Activated naive CD8-positive, alpha-beta T cell treated with anti-CD3 and anti-CD28 coated beads, Interleukin-2, amount 10 ng/mL, durations not matched to agents 7 days and 5 days (primary cell): ENCODE measurements around the gene EEPD1. TPM values are rescaled to one million over a fixed set of nuclear protein-coding genes. Genes with fewer than 3 reads are reported as not detected.

Source experiments
- ATAC-seq: fragments of 150-1000 bp; cut with Tn5 transposase; one replicate; pipeline ENCODE4 v1.10.0; 2021; ENCODE audit warnings: low read depth, moderate library complexity
- POLR2A ChIA-PET: fragments of 350-600 bp; sonication (Branson Sonifier 250); formaldehyde crosslinking; loops from one replicate; lab custom pipeline; 2021; ENCODE audit warnings: antibody characterized with exemption; lab: Charles Lee
- DNase-seq: peaks from one replicate; pipeline ENCODE4 v3.0.0; 2021
- H3K27ac Mint-ChIP-seq: one replicate; pipeline ENCODE4 v1.8.0; 2022; ENCODE audit warnings: mild to moderate bottlenecking, mixed read lengths
- H3K27me3 Mint-ChIP-seq: one replicate; pipeline ENCODE4 v1.8.0; 2022; ENCODE audit warnings: mild to moderate bottlenecking, moderate library complexity, mixed read lengths
- H3K36me3 Mint-ChIP-seq: one replicate; pipeline ENCODE4 v1.8.0; 2021; ENCODE audit warnings: mild to moderate bottlenecking, mixed read lengths
- H3K4me1 Mint-ChIP-seq: one replicate; pipeline ENCODE4 v1.8.0; 2021; ENCODE audit warnings: mixed read lengths
- H3K4me3 Mint-ChIP-seq: one replicate; pipeline ENCODE4 v1.8.0; 2022; ENCODE audit warnings: mild to moderate bottlenecking, moderate library complexity, mixed read lengths
- H3K9me3 Mint-ChIP-seq: one replicate; pipeline ENCODE4 v1.8.0; 2021; ENCODE audit warnings: mixed read lengths
- total RNA-seq, 2 experiments: library from RNA; stranded (reverse); gene quantifications; one replicate each; pipeline ENCODE4 v1.2.3, GENCODE V29; 2021

EEPD1 gene
- total RNA-seq, 2 experiments from 2014 or later, result 2.0 to 2.3 TPM

- POLR2A ChIA-PET, result interaction anchor here (0.7 kb wide), 1 partner anchor 10 kb away, joined by 3 read pairs; no protein-coding TSS in a partner anchor
- H3K27ac Mint-ChIP-seq, result no peak overlapping the region
- H3K36me3 Mint-ChIP-seq, result no peaks in the 10 kb centered on the region
- DNase-seq, result no peak
- no peaks in the 10 kb centered on the region for H3K9me3 Mint-ChIP-seq
- peaks cover 4% of the 10 kb centered on the region for H3K4me1 Mint-ChIP-seq
- peaks cover 5% of the 10 kb centered on the region for H3K27me3 Mint-ChIP-seq
- ATAC-seq, result no peak
- no peak overlapping the region for H3K4me3 Mint-ChIP-seq
These were observed 125.1 kb downstream of the EEPD1 start for GRCh38 chr7:36278069-36278619.

- no peaks in the 10 kb centered on the region for H3K36me3 Mint-ChIP-seq
- H3K9me3 Mint-ChIP-seq, result no peaks in the 10 kb centered on the region
- H3K4me3 Mint-ChIP-seq, result no peak overlapping the region
- H3K27me3 Mint-ChIP-seq, result peaks cover 5% of the 10 kb centered on the region
- peaks cover 9% of the 10 kb centered on the region for H3K4me1 Mint-ChIP-seq
- ATAC-seq (no peak), DNase-seq (no peak)
- POLR2A ChIA-PET, result interaction anchor here (0.7 kb wide), 1 partner anchor 10 kb away, joined by 3 read pairs; no protein-coding TSS in a partner anchor
- H3K27ac Mint-ChIP-seq, result no peak overlapping the region
These were observed 125.6 kb downstream of the EEPD1 start for GRCh38 chr7:36278620-36279172.

DNA sequence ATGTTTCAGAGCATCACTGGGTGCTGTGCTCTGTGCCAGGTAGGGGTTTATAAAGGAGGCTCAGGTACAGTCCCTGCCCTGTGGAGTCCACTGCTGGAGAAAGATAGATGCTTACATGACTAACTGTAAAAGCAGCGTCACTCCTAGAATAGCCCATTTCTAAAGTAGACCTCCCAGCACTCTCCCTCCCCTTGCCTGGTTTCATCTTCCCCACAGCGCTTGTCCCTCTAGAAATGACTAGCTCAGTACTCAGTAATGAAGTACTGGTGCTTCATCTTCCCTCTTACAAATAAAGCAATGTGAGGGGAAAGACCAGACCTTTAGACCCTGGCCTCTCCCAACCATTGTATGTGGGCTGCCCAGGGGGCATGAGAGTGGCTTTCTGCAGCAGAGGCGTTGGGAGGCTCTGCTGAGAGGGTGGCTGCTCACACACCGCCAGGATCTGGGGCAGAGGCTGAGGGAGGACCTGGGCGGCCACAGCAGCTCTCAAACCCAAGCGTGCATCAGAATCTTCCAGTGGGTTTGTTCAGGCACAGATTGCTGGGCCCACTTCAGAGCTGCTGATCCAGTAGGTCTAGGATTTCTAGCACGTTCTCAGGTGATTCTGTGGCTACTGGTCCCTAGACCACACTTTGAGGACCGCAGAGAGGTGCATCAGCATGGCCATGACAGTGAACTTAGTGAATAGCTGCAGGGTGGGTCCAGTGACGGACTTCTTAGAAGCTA is 126.3 kb downstream of the EEPD1 start:
- Mint-ChIP-seq H3K9me3 (no peaks in the 10 kb centered on the region), H3K27ac (no peak overlapping the region), H3K36me3 (no peaks in the 10 kb centered on the region), H3K4me3 (no peak overlapping the region), H3K27me3 (peaks cover 5% of the 10 kb centered on the region), H3K4me1 (peaks cover 16% of the 10 kb centered on the region)
- DNase-seq (no peak), ATAC-seq (no peak)
- POLR2A ChIA-PET, result no interaction called here

DNA sequence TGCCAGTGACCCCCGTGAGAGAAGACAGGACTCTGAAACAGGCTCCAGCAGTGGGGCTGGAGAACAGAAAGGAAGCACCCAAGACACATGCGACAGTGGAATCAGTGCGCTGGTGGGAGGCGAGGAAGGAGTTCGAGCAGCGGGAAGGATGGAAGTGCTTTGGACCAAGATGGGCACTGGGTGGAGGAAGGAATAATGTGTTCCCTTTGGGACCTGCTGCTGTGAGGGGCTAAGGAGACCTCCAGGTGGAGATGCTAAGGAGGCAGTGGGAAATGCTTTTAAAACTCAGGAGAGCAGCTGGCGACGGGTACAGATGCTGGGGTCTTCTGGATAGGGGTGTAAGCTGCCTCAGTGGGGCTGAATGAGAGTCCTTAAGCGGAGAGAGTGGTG is 126.9 kb downstream of the EEPD1 start:
- Mint-ChIP-seq H3K4me1 (peaks cover 18% of the 10 kb centered on the region), H3K9me3 (no peaks in the 10 kb centered on the region), H3K27me3 (peaks cover 5% of the 10 kb centered on the region), H3K4me3 (no peak overlapping the region), H3K27ac (no peak overlapping the region), H3K36me3 (no peaks in the 10 kb centered on the region)
- POLR2A ChIA-PET, result no interaction called here
- DNase-seq, result no peak
- no peak for ATAC-seq

- Mint-ChIP-seq H3K4me3 (no peak overlapping the region), H3K4me1 (peaks cover 22% of the 10 kb centered on the region), H3K9me3 (no peaks in the 10 kb centered on the region), H3K27me3 (peaks cover 5% of the 10 kb centered on the region), H3K36me3 (no peaks in the 10 kb centered on the region), H3K27ac (no peak overlapping the region)
- no peak for ATAC-seq
- no peak for DNase-seq
- POLR2A ChIA-PET, result no interaction called here
These were observed 128.1 kb downstream of the EEPD1 start for GRCh38 chr7:36280840-36281812.

DNA sequence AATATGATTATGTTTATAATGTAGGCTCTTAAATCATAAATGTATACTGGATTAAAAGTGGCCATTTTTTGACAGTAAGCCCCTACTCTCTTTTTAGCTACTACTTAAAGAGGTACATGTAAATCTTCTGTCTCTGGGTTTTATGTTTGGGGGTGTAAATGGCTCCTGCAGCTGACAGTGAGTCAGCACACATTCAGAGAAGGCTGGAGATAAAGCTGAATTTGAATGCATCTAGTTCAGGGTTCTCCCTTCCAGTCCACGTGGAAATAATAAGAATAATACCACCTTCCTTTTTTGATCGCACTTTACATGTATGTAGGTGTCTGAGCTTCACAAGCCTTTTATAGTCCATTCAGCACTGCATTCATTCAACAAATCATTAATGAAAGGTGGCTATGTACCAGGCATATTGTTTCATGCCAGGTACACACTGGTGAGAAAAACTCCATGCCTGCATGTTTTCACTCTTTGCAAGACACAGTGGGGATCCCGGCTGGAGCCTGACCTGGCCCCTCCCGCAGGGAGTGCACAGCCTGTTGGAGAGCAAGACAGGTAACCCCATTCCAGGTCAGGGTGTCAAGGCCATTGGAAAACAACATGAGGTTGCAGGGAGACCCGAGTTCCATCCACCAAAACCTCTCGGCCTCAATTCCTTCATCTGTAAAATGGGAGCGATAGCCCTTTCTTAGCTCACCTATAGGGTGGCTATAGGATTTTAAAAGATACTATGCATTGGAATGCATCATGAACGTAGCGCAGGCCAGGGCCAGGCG is 129.1 kb downstream of the EEPD1 start:
- Mint-ChIP-seq H3K9me3 (no peaks in the 10 kb centered on the region), H3K4me3 (no peak overlapping the region), H3K27me3 (peaks cover 5% of the 10 kb centered on the region), H3K36me3 (no peaks in the 10 kb centered on the region), H3K4me1 (peaks cover 28% of the 10 kb centered on the region), H3K27ac (no peak overlapping the region)
- ATAC-seq (no peak), DNase-seq (no peak)
- POLR2A ChIA-PET, result no interaction called here

- DNase-seq, result peak; percentile 40
- peaks cover 5% of the 10 kb centered on the region for H3K27me3 Mint-ChIP-seq
- H3K9me3 Mint-ChIP-seq, result no peaks in the 10 kb centered on the region
- H3K4me1 Mint-ChIP-seq, result peaks cover 38% of the 10 kb centered on the region
- H3K27ac Mint-ChIP-seq, result peak overlapping the region; percentile 73
- peak overlapping the region; percentile 8 for H3K4me3 Mint-ChIP-seq
- POLR2A ChIA-PET, result no interaction called here
- peaks cover 1% of the 10 kb centered on the region for H3K36me3 Mint-ChIP-seq
- ATAC-seq, result no peak
These were observed 130.1 kb downstream of the EEPD1 start for GRCh38 chr7:36283181-36283580.

GRCh38 chr7:36283711-36284130 is 130.7 kb downstream of the EEPD1 start:
- H3K4me3 Mint-ChIP-seq, result peak overlapping the region; percentile 4
- no peak for DNase-seq
- no peak for ATAC-seq
- no peaks in the 10 kb centered on the region for H3K9me3 Mint-ChIP-seq
- H3K4me1 Mint-ChIP-seq, result peaks cover 40% of the 10 kb centered on the region
- H3K36me3 Mint-ChIP-seq, result peaks cover 2% of the 10 kb centered on the region
- peaks cover 5% of the 10 kb centered on the region for H3K27me3 Mint-ChIP-seq
- H3K27ac Mint-ChIP-seq, result peak overlapping the region; percentile 73
- POLR2A ChIA-PET, result no interaction called here

DNA sequence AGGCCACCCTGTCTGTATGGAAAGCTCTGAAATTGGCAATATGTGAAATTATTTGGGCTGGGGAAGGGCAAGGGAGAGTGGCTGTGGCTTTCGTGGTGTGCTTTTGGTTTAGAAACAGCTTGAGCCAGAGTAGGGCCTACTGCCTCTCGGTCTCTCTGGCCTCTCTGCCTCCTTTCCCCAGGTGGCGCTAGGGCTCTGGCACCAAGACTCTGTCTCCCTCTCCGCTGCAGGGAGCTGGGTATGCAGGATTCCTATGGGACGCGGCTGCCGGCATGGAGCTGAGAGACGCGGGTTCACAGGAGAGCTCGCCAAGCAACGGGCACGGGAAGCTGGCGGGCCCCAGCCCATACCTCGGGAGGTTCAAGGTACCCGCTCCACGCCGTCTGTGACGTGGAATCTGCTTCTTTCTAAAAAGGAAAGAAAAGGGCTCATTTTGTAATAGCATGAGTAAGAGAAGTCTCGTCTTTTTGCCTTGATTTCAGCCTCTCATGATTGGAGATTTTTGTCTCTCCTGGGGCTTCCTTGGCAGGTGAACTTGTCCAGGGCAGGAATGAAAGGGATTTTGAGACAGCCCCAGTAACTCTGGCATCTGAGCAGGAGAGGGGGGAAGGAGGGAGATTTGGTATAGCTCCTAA is 131.5 kb downstream of the EEPD1 start:
- H3K36me3 Mint-ChIP-seq, result peaks cover 2% of the 10 kb centered on the region
- no peak overlapping the region for H3K27ac Mint-ChIP-seq
- no peaks in the 10 kb centered on the region for H3K9me3 Mint-ChIP-seq
- peaks cover 40% of the 10 kb centered on the region for H3K4me1 Mint-ChIP-seq
- ATAC-seq (no peak), DNase-seq (no peak)
- H3K4me3 Mint-ChIP-seq, result no peak overlapping the region
- H3K27me3 Mint-ChIP-seq, result peaks cover 5% of the 10 kb centered on the region
- POLR2A ChIA-PET, result no interaction called here

- no peak for DNase-seq
- Mint-ChIP-seq H3K9me3 (no peaks in the 10 kb centered on the region), H3K36me3 (peaks cover 2% of the 10 kb centered on the region), H3K27ac (no peak overlapping the region), H3K27me3 (no peaks in the 10 kb centered on the region), H3K4me1 (peaks cover 40% of the 10 kb centered on the region), H3K4me3 (no peak overlapping the region)
- no peak for ATAC-seq
- POLR2A ChIA-PET, result no interaction called here
These were observed 132.2 kb downstream of the EEPD1 start for GRCh38 chr7:36285276-36285675.

DNA sequence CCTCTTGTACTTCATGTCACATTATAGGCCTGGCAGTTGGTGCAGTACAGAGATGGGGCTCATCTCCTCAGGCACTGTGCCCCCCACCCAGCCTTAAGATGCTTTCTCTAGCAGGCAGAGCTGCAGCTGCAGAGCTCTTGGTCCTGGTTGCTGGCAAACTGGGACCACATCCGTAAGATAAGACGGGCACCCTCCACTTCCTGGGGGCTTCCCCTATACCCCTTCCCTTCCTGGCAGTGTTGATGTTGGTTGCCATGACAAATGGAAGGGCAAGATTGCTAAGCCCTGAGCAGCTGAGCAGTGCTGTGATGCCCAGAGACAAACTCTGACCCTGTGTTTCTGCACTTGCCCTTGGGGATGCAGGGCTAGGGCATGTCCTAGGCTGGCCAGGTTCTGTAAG is 133.2 kb downstream of the EEPD1 start:
- peak overlapping the region; percentile 95 for H3K27ac Mint-ChIP-seq
- peaks cover 2% of the 10 kb centered on the region for H3K36me3 Mint-ChIP-seq
- peak; percentile 43 for DNase-seq
- H3K4me3 Mint-ChIP-seq, result peak overlapping the region; percentile 70
- peaks cover 40% of the 10 kb centered on the region for H3K4me1 Mint-ChIP-seq
- no peaks in the 10 kb centered on the region for H3K27me3 Mint-ChIP-seq
- POLR2A ChIA-PET, result interaction anchor here (2.7 kb wide), 1 partner anchor 486 kb away, joined by 14 read pairs; the partner anchor contains the start of gene SEPTIN7
- ATAC-seq, result peak; percentile 76
- H3K9me3 Mint-ChIP-seq, result no peaks in the 10 kb centered on the region

- H3K9me3 Mint-ChIP-seq, result no peaks in the 10 kb centered on the region
- H3K36me3 Mint-ChIP-seq, result peaks cover 2% of the 10 kb centered on the region
- peak overlapping the region; percentile 70 for H3K4me3 Mint-ChIP-seq
- POLR2A ChIA-PET, result interaction anchor here (2.7 kb wide), 1 partner anchor 486 kb away, joined by 14 read pairs; the partner anchor contains the start of gene SEPTIN7
- ATAC-seq (no peak), DNase-seq (no peak)
- peak overlapping the region; percentile 95 for H3K27ac Mint-ChIP-seq
- H3K4me1 Mint-ChIP-seq, result peaks cover 42% of the 10 kb centered on the region
- H3K27me3 Mint-ChIP-seq, result no peaks in the 10 kb centered on the region
These were observed 133.6 kb downstream of the EEPD1 start for GRCh38 chr7:36286688-36287087.
